GM21717 (cell line): Measurements from ENCODE around the gene ERC1.

Source experiments
- ATAC-seq: cut with Tn5 transposase; IDR thresholded peaks from one replicate; pipeline ENCODE4 v1.9.1; 2021; ENCODE audit warnings: mild to moderate bottlenecking, moderate library complexity; ENCODE audit not compliant: unreplicated experiment

Gene ERC1

GRCh38 chr12:1280059-1280458 lies 289.0 kb downstream of the ERC1 start:
- ATAC-seq, result no peak

- no peak for ATAC-seq
Observed at GRCh38 chr12:1281683-1282366, 290.8 kb downstream of the ERC1 start.

GRCh38 chr12:1282670-1283315 lies 291.8 kb downstream of the ERC1 start:
- ATAC-seq, result no peak

GRCh38 chr12:1283316-1283715 lies 292.3 kb downstream of the ERC1 start:
- ATAC-seq, result no peak

- ATAC-seq, result no peak
Observed at GRCh38 chr12:1284611-1285010, 293.6 kb downstream of the ERC1 start.

GRCh38 chr12:1287446-1287975 lies 296.5 kb downstream of the ERC1 start:
- ATAC-seq, result no peak

- no peak for ATAC-seq
Observed at GRCh38 chr12:1288333-1288732, 297.3 kb downstream of the ERC1 start.

GRCh38 chr12:1289371-1290155 lies 298.5 kb downstream of the ERC1 start:
- no peak for ATAC-seq

- no peak for ATAC-seq
Observed at GRCh38 chr12:1290716-1291115, 299.7 kb downstream of the ERC1 start.

- ATAC-seq, result no peak
Observed at GRCh38 chr12:1291601-1292332, 300.7 kb downstream of the ERC1 start.

GRCh38 chr12:1293901-1294300 lies 302.9 kb downstream of the ERC1 start:
- ATAC-seq, result no peak

GRCh38 chr12:1297206-1297605 lies 306.2 kb downstream of the ERC1 start:
- ATAC-seq, result no peak

- no peak for ATAC-seq
Observed at GRCh38 chr12:1297639-1298175, 306.7 kb downstream of the ERC1 start.

GRCh38 chr12:1300460-1300859 lies 309.4 kb downstream of the ERC1 start:
- no peak for ATAC-seq

- no peak for ATAC-seq
Observed at GRCh38 chr12:1302201-1302870, 311.3 kb downstream of the ERC1 start.

- no peak for ATAC-seq
Observed at GRCh38 chr12:1305063-1305434, 314.0 kb downstream of the ERC1 start.

- ATAC-seq, result no peak
Observed at GRCh38 chr12:1305791-1306500, 314.9 kb downstream of the ERC1 start.

GRCh38 chr12:1306817-1307216 lies 315.8 kb downstream of the ERC1 start:
- ATAC-seq, result no peak

- no peak for ATAC-seq
Observed at GRCh38 chr12:1307796-1308195, 316.8 kb downstream of the ERC1 start.

- no peak for ATAC-seq
Observed at GRCh38 chr12:1309613-1310012, 318.6 kb downstream of the ERC1 start.
